DOHH2 (cell line): Measurements from ENCODE around the gene SLC12A6.

Experiments used
- H3F3A ChIP-seq: fragments of 200-600 bp; sonication (generic), shearing (Covaris generic); 2 replicates; pipeline ENCODE4 v1.6.0; 2016; ENCODE audit warnings: antibody characterized with exemption, mild to moderate bottlenecking; ENCODE audit not compliant: control insufficient read depth, insufficient read depth
- H3K27ac ChIP-seq: fragments of 200-600 bp; sonication (generic); 2 replicates; pipeline ENCODE4 v1.5.1; 2014; ENCODE audit warnings: low read depth, mild to moderate bottlenecking, low read length, moderate library complexity
- H3K27me3 ChIP-seq: fragments of 200-600 bp; sonication (generic); 2 replicates; pipeline ENCODE4 v1.6.1; 2014; ENCODE audit warnings: mild to moderate bottlenecking, low read length, mixed read lengths; ENCODE audit not compliant: control insufficient read depth
- H3K36me3 ChIP-seq: fragments of 200-600 bp; sonication (generic); 2 replicates; pipeline ENCODE4 v1.6.1; 2014; ENCODE audit warnings: mild to moderate bottlenecking, low read length, moderate library complexity, mixed read lengths; ENCODE audit not compliant: control insufficient read depth
- H3K4me1 ChIP-seq: fragments of 200-600 bp; sonication (generic); 2 replicates; pipeline ENCODE4 v1.6.1; 2014; ENCODE audit warnings: mild to moderate bottlenecking, low read length, mixed read lengths; ENCODE audit not compliant: control insufficient read depth
- H3K4me2 ChIP-seq: fragments of 200-600 bp; sonication (generic); 2 replicates; pipeline ENCODE4 v1.6.0; 2014; ENCODE audit warnings: mild to moderate bottlenecking, low read length, moderate library complexity
- H3K4me3 ChIP-seq: fragments of 200-600 bp; sonication (generic); 2 replicates; pipeline ENCODE4 v1.5.1; 2014; ENCODE audit warnings: mild to moderate bottlenecking, low read length, mixed read lengths
- H3K79me2 ChIP-seq: fragments of 200-600 bp; sonication (generic); 2 replicates; pipeline ENCODE4 v1.6.1; 2014; ENCODE audit warnings: mild to moderate bottlenecking, low read length, mixed read lengths; ENCODE audit not compliant: control insufficient read depth
- H3K9me2 ChIP-seq: fragments of 200-600 bp; sonication (generic); replicated peaks from 2 replicates; pipeline ENCODE4 v1.6.1; 2014; ENCODE audit warnings: mild to moderate bottlenecking, low read length, mixed read lengths; ENCODE audit not compliant: control insufficient read depth
- H3K9me3 ChIP-seq: fragments of 200-600 bp; sonication (generic); 2 replicates; pipeline ENCODE4 v1.6.1; 2014; ENCODE audit warnings: antibody characterized with exemption, low read length, mixed read lengths; ENCODE audit not compliant: control insufficient read depth, insufficient read depth
- H4K20me1 ChIP-seq: fragments of 200-600 bp; sonication (generic); 2 replicates; pipeline ENCODE4 v1.6.0; 2014; ENCODE audit warnings: low read depth, mild to moderate bottlenecking, antibody characterized with exemption, low read length, moderate library complexity; ENCODE audit not compliant: control insufficient read depth, insufficient read depth
- CTCF ChIP-seq: fragments of 200-600 bp; sonication (generic); IDR thresholded peaks from one replicate; pipeline ENCODE4 v1.5.1; 2014; ENCODE audit warnings: antibody characterized with exemption, mild to moderate bottlenecking, low read depth, low read length; ENCODE audit not compliant: poor library complexity, severe bottlenecking
- EZH2phosphoT487 ChIP-seq: fragments of 200-600 bp; sonication (generic); IDR thresholded peaks from 2 replicates; pipeline ENCODE4 v1.6.1; 2017; ENCODE audit warnings: borderline replicate concordance, mild to moderate bottlenecking, antibody characterized with exemption, low read length, moderate library complexity, mixed read lengths

SLC12A6 gene

GRCh38 chr15:34349769-34350168, 12.2 kb upstream of the SLC12A6 start:
- no peaks in the 10 kb centered on the region for H4K20me1 ChIP-seq
- H3K36me3 ChIP-seq = no peaks in the 10 kb centered on the region
- H3K27me3 ChIP-seq = 0 out of 2 replicates have a peak, but pooled peaks cover 2% of the 10 kb centered on the region
- TF ChIP-seq CTCF (no peak), EZH2phosphoT487 (no peak)
- no peaks in the 10 kb centered on the region for H3K4me1 ChIP-seq
- H3K4me2 ChIP-seq = no peak overlapping the region
- no peak overlapping the region for H3K27ac ChIP-seq
- no peaks in the 10 kb centered on the region for H3K9me3 ChIP-seq
- H3F3A ChIP-seq = no peaks in the 10 kb centered on the region
- no peaks in the 10 kb centered on the region for H3K79me2 ChIP-seq
- H3K9me2 ChIP-seq = no peaks in the 10 kb centered on the region
- no peak overlapping the region for H3K4me3 ChIP-seq

- TF ChIP-seq CTCF = no peak
- no peak for TF ChIP-seq EZH2phosphoT487
- Histone ChIP-seq H3K27me3 (0 out of 2 replicates have a peak, but pooled peaks cover 2% of the 10 kb centered on the region), H3K79me2 (no peaks in the 10 kb centered on the region), H4K20me1 (no peaks in the 10 kb centered on the region), H3K9me3 (no peaks in the 10 kb centered on the region), H3K36me3 (no peaks in the 10 kb centered on the region), H3F3A (no peaks in the 10 kb centered on the region), H3K9me2 (no peaks in the 10 kb centered on the region), H3K4me2 (no peak overlapping the region), H3K4me3 (no peak overlapping the region), H3K27ac (no peak overlapping the region), H3K4me1 (no peaks in the 10 kb centered on the region)
Observed at GRCh38 chr15:34348735-34349300, 11.2 kb upstream of the SLC12A6 start.

GRCh38 chr15:34347951-34348638, 10.5 kb upstream of the SLC12A6 start:
- no peaks in the 10 kb centered on the region for H3F3A ChIP-seq
- H3K4me2 ChIP-seq = no peak overlapping the region
- no peaks in the 10 kb centered on the region for H3K36me3 ChIP-seq
- H3K9me2 ChIP-seq = no peaks in the 10 kb centered on the region
- TF ChIP-seq CTCF (no peak), EZH2phosphoT487 (no peak)
- no peaks in the 10 kb centered on the region for H3K9me3 ChIP-seq
- H3K27ac ChIP-seq = no peak overlapping the region
- H4K20me1 ChIP-seq = no peaks in the 10 kb centered on the region
- no peaks in the 10 kb centered on the region for H3K79me2 ChIP-seq
- 0 out of 2 replicates have a peak, but pooled peaks cover 2% of the 10 kb centered on the region for H3K27me3 ChIP-seq
- H3K4me1 ChIP-seq = peaks cover 4% of the 10 kb centered on the region
- no peak overlapping the region for H3K4me3 ChIP-seq
